DMS79 (cell line): ENCODE results near the gene SLC25A21.

ENCODE experiments used
- DNase-seq: peaks from one replicate; lab custom pipeline; 2025; lab: John Stamatoyannopoulos, UW

SLC25A21 gene

DNA sequence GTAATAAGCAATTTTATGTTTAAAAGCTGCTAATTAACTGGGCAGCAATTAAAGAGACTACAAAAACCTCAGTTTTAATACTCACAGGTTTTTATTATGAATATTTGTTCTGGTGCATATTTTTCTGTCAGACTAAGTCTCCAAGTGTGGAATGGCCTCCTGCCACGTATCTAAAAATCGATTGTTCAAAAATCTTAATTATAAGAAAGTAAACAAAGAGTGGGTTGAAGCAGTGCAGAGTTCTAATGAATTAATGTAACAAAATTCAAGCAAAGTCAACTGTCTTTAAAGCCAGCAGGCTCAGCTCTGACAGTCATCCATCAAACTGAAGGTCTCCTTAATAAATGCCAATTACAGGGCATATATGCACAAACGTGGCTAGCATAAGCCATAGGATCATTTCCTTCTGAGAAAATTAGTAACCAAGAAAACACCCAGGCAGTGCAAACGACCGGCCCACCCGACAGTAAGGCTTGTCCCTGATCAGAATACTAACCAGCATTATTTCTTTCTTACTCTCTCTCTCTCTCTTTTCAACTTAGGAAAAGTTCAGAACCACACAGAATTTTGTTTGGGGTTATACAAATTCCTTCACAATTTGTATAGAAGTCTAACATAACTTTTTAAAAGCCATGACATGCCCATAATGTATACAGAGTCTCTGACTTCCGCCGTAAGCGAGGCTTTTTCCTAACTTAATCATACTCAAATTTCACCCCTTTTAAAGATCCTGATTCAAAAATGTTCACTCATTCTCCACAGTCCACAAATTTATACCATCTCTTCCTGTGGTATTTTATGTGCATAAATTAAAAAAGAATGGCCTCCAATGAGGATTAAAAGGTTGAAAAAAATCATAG lies 83.8 kb downstream of the SLC25A21 start:
- DNase-seq = no peak

- DNase-seq = no peak
Measured at GRCh38 chr14:37087520-37087919, 84.9 kb downstream of the SLC25A21 start.

DNA sequence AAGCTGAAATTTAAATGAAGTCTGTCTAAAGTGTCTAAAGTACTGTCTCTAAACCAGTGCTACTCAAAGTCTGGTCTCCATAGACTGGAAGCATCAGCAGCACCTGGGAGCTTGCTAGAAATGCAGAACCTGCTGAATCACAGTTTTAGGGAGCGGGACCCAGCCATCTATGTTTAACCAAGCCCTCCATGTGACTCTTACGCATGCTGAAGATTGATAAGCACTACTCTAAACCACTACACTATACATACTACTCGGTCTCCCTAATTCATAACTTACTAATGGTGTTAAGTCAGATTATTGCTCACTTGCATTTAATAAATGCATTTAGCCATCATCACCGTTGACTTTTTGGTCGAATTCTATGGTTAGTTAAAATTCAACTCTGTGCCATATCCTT lies 88.8 kb downstream of the SLC25A21 start:
- no peak for DNase-seq

GRCh38 chr14:37082449-37082848 lies 90.0 kb downstream of the SLC25A21 start:
- no peak for DNase-seq

- no peak for DNase-seq
Measured at GRCh38 chr14:37081856-37082255, 90.5 kb downstream of the SLC25A21 start.

GRCh38 chr14:37081218-37081617 lies 91.2 kb downstream of the SLC25A21 start:
- DNase-seq = no peak

DNA sequence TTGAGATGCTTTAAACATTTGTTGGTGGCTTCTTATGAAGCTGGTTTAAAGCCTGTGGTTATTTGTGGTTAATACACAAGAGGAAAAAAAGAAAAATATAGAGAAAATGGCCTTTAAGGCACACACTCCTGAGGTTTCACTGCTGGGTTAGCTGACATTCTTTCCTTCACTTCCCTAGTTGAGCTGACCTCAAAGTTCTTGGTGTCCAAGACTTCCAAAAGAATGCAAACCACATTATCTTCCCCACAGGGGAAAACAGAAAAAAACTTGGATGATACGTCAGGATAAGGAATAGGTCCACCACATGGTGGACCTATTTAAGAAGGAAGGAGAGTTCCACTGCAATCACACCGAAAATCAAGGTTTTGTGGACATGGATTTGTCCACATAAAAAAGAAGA lies 94.3 kb downstream of the SLC25A21 start:
- no peak for DNase-seq

- peak; percentile 39 for DNase-seq
Measured at GRCh38 chr14:37074320-37074719, 98.1 kb downstream of the SLC25A21 start.

DNA sequence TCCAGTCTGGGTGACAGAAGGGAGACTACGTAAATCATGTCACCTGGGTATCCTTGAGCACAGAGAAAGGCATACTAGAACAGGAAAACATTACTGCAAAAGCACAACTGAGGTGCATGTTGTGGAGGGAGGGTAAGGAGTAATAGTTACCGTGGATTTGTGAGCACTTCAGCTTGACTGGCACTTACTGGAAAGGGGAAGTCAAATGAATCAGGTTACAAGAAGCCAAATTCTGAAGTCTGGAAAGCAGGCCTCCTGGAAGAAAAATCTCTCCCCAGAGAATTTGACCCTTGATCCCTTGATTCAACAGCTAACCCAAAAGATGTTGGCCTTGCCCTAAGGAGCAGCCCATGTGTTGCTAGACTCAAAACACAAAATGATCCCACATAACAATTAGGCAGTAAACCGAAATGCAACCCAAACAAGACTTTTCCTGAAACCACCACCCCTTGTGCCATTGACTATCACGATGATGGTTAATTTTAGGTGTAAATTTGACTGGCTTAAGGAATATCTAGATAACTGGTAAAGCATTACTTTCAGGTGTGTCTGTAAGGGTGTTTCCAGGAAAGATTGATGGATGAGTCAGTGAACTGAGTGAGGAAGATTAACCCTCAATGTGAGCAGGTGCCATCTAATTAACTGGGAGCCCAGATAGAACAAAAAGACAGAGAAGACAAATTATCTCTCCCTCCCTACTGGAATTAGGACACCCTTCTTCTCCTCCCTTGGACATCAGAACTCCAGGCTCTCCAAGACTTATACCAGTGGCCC lies 108.8 kb downstream of the SLC25A21 start:
- no peak for DNase-seq

DNA sequence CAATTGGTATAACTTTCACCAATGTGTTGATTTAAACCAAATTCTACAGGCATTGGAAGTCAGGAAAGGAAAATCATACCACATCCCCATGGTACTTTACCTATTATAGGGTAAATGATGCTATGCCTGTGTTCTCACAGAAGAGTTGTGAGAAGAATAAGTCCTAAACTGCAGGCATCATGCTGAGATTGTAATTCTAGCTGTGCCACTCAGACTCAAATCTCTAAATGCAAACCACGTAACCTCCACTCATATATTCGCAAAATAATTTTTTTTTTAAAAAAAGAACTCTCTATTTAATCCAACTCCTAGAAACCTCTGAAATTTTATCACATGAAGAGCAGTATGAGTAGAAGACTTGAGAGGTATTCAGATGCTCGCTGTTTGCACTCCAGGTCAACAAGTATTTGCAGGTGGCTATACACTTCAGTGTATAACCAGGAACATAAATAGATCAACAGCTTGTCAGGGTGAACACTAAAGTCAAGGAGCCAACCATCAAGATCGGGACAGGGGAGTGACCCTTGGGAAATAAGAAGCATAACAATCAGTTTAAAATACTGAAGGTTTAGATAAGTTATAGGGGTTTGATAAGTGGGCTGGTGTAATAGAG lies 110.1 kb downstream of the SLC25A21 start:
- peak; percentile 100 for DNase-seq

DNA sequence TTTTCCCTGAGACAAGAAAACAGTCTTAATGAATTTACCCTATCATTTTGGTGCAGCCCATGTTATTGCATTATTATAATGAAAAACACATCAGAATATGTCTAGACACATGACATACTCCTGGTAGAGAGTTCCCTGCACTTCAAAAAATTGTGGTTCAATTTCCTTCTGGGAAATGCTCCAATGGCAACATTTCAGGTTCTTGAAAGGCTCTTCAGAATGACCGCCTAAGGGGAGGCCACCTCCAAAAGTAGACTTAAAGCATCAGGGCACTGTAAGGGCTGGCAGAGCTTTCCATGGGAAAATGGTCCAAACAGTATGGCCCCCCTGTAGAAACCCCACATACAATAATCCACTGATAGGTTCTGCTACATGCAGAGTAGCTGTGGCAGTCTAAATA lies 110.7 kb downstream of the SLC25A21 start:
- peak; percentile 99 for DNase-seq

- peak; percentile 82 for DNase-seq
Measured at GRCh38 chr14:37060496-37061260, 111.7 kb downstream of the SLC25A21 start.

DNA sequence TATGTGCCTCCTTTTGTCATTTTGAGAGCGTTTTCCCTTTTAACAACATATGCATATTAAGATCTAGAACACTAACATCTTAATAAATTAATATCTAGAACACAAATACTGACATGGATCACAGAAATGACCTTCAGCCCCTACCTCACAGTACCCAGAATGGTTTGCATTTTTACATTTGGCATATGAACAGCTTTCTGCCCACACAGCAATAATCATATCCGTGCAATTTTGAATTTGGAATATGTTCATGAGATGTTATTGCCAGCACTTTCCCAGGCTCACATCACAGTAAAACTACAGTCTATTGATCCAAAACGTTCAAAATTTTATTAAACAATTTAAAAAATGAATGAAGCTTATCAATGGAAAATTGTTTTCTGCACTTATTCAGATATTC lies 114.6 kb downstream of the SLC25A21 start:
- no peak for DNase-seq

- DNase-seq = no peak
Measured at GRCh38 chr14:37056473-37056872, 115.9 kb downstream of the SLC25A21 start.

DNA sequence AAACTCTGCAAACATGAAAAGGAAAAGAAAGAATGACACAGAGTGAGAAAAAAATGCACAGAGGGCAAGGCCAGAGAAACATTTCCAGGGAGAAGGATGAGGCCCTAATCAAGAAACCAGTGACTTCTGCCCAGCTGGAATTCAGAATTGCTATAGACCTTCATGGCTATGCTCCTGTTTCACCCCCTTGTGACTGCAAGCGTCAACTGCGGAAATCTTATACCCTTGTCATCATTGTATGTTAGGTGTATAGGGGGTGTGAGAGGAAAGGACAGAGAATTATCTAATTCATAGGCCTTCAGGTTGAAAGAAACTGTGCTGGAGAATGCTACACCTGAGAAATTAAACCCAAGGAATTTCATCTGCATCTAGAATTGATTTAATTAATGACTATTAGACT lies 117.5 kb downstream of the SLC25A21 start:
- DNase-seq = no peak

- no peak for DNase-seq
Measured at GRCh38 chr14:37054144-37054543, 118.3 kb downstream of the SLC25A21 start.

- DNase-seq = no peak
Measured at GRCh38 chr14:37051680-37052079, 120.7 kb downstream of the SLC25A21 start.

- DNase-seq = no peak
Measured at GRCh38 chr14:37051153-37051552, 121.3 kb downstream of the SLC25A21 start.

GRCh38 chr14:37048666-37049071 lies 123.7 kb downstream of the SLC25A21 start:
- DNase-seq = no peak

DNA sequence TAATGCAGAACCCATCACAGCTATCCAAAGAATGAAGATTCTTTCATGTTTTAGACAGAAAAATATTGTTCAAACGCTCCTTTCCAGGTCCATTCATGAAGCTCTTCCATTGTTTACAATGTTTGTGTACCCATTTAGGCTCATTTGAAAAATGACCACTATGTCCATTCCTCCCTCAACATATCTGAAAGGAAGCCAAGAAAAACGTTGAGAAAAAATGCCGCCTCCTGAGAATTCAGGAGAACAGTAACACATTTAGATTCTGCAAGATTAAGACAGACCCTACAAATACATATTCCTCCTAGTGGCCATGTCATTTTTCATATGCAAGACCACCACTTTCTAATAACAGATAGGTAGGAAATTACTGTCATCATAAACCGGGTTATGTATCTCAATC lies 124.4 kb downstream of the SLC25A21 start:
- DNase-seq = no peak

DNA sequence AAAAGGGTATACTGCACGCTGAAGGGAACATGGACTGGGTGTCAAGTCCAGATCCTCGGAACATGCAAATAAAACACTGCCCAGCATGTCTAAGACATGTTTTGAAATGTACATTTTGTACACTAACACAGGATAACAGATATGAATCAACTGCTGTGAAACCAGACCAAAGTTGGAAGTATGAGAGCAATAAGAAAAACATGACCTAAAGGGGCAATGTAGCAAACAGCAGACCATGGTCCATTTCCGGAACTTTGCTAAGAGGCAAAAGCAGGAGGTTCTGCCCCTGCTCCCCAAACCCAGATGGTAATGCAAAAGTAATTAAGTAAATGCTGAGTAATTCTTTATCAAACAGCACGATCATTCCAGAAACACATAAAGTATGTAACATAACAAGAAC lies 125.2 kb downstream of the SLC25A21 start:
- no peak for DNase-seq

- no peak for DNase-seq
Measured at GRCh38 chr14:37046815-37047214, 125.6 kb downstream of the SLC25A21 start.
